Left lung (tissue), 10 donors: Measurements from ENCODE around the gene SPTBN1. TPM values are rescaled to one million over a fixed set of nuclear protein-coding genes. Genes with fewer than 3 reads are reported as not detected.

Experiments
- ATAC-seq: fragments of 200-7000 bp; cut with Tn5 transposase; one replicate; pipeline ENCODE4 v1.9.1; 2020; ENCODE audit warnings: moderate library complexity
- DNase-seq, 4 donors: peaks; one replicate each; pipeline ENCODE4 v3.0.0-alpha.2; 2013 to 2020
- H3K27ac ChIP-seq, 2 donors: fragments of 200-600 bp; sonication (generic) in 1 of 2; one replicate each; pipeline versions ENCODE4 v1.5.0 to v1.8.0; 2020 to 2021
- H3K27me3 ChIP-seq, 2 donors: fragments of 200-600 bp; sonication (generic) in 1 of 2; one replicate each; pipeline versions ENCODE4 v1.5.0 to v1.8.0; 2020 to 2021
- H3K36me3 ChIP-seq, 2 donors: fragments of 200-600 bp; sonication (generic) in 1 of 2; one replicate each; pipeline versions ENCODE4 v1.5.0 to v1.8.0; 2020 to 2021
- H3K4me1 ChIP-seq, 2 donors: fragments of 200-600 bp; one replicate each; pipeline ENCODE4 v1.8.0; 2021
- H3K4me3 ChIP-seq, 2 donors: fragments of 200-600 bp; sonication (generic) in 1 of 2; one replicate each; pipeline versions ENCODE4 v1.5.0 to v1.8.0; 2020 to 2021; ENCODE audit warnings: mild to moderate bottlenecking in 1 of 2
- H3K9me3 ChIP-seq, 2 donors: fragments of 200-600 bp; sonication (generic) in 1 of 2; one replicate each; pipeline versions ENCODE4 v1.5.0 to v1.8.0; 2020 to 2021
- CTCF ChIP-seq, 2 donors: fragments of 200-600 bp; sonication (generic) in 1 of 2; IDR thresholded peaks; one replicate each; pipeline versions ENCODE4 v1.5.0 to v1.8.0; 2021; ENCODE audit warnings: antibody characterized with exemption in 2 of 2
- intact Hi-C, 2 donors: fragments of 100-400 bp; cut with DNase I; formaldehyde crosslinking; loops; one replicate each; pipeline versions ENCODE4 v1.11.2 to v1.14.2; 2022
- polyA plus RNA-seq, 6 donors: library from polyadenylated mRNA; unstranded; fragments of 120-200 nt; gene quantifications; one replicate each; pipeline ENCODE4 v1.2.1, GENCODE V29; 2013; ENCODE audit not compliant: insufficient read length in 6 of 6
- total RNA-seq, 2 donors: library from RNA; stranded (reverse); fragmentation: NEBNext Ultra II Directional; extraction: Animal tissue kit (Norgen Biotek cat#: 25700); gene quantifications; one replicate each; pipeline ENCODE4 v1.2.1, GENCODE V29; 2021
- donor health status: DM: no; HTN: yes; CAD: no.
- donor health status: DM: no; HTN: no; CAD: no.

SPTBN1 gene
- total and polyA plus RNA-seq, 8 donors = 441 to 578 (median 543) TPM

GRCh38 chr2:54634564-54635511 lies 178.7 kb downstream of the SPTBN1 start:
- no peaks in the 10 kb centered on the region for H3K9me3 ChIP-seq
- intact Hi-C loops = no loop called here
- DNase-seq (peak in 1 of 4 donors; percentile 33), ATAC-seq (peak; percentile 72)
- peak overlapping the region; percentile 58 to 73 for H3K27ac ChIP-seq
- no peak overlapping the region for H3K4me3 ChIP-seq
- H3K27me3 ChIP-seq = no peaks in the 10 kb centered on the region
- TF ChIP-seq CTCF (IDR thresholded peaks at IDR 0.05) = no peak
- peaks cover 11 to 60% of the 10 kb centered on the region in 2 donors for H3K4me1 ChIP-seq
- H3K36me3 ChIP-seq = peaks cover 0 to 84% of the 10 kb centered on the region in 2 donors

GRCh38 chr2:54635554-54636152 lies 179.5 kb downstream of the SPTBN1 start:
- peak overlapping the region; percentile 58 to 73 for H3K27ac ChIP-seq
- ATAC-seq (no peak), DNase-seq (no peak)
- H3K4me3 ChIP-seq = no peak overlapping the region
- no peaks in the 10 kb centered on the region for H3K27me3 ChIP-seq
- TF ChIP-seq CTCF (IDR thresholded peaks at IDR 0.05) = no peak
- H3K36me3 ChIP-seq = peaks cover 0 to 83% of the 10 kb centered on the region in 2 donors
- no peaks in the 10 kb centered on the region for H3K9me3 ChIP-seq
- peaks cover 11 to 66% of the 10 kb centered on the region in 2 donors for H3K4me1 ChIP-seq
- intact Hi-C loops = no loop called here

DNA sequence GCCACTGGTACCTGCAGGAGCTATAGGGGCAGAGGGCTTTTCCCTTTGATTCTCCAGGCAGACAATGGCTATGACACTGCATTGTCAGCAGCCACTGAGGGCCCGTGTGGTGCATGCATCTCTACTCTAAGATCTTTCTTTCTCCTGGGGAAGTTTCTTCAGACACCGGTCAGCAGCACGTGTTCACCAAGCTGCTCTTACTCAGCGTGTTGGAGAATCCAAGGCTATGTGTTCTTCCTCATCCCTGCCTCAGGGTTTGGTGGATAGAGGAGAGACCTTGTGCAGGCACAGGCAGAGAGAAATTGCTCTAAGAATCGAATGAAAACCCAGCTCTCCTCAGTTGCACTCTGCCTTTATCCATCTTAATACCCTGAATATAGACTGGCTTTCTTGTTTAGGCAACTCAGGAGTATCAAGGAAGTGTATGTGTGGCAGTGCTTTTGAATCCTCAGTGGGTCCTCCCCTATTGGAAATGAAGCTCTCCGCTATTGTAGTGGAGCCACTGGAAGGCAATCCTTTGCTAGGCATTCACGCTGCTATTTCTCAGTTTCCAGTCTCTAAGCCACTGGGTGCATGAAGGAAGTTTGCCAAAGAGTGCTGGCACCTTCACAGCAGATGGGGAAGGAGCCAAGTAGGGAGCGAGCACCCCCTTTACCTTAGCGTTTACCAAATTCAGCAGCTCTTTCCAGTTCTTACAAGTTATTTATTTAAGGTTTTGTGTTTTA lies 180.4 kb downstream of the SPTBN1 start:
- Histone ChIP-seq H3K9me3 (no peaks in the 10 kb centered on the region), H3K4me3 (no peak overlapping the region), H3K4me1 (peaks cover 11 to 65% of the 10 kb centered on the region in 2 donors), H3K27ac (peak overlapping the region in 1 of 2 donors; percentile 58), H3K36me3 (peaks cover 0 to 79% of the 10 kb centered on the region in 2 donors), H3K27me3 (no peaks in the 10 kb centered on the region)
- intact Hi-C loops = no loop called here
- DNase-seq = no peak
- no peak for TF ChIP-seq CTCF (IDR thresholded peaks at IDR 0.05)
- no peak for ATAC-seq

GRCh38 chr2:54638103-54638502 lies 182.0 kb downstream of the SPTBN1 start:
- ATAC-seq (no peak), DNase-seq (no peak)
- H3K27ac ChIP-seq = no peak overlapping the region
- H3K4me3 ChIP-seq = no peak overlapping the region
- peaks cover 15 to 61% of the 10 kb centered on the region in 2 donors for H3K4me1 ChIP-seq
- intact Hi-C loops = no loop called here
- no peaks in the 10 kb centered on the region for H3K27me3 ChIP-seq
- peaks cover 0 to 74% of the 10 kb centered on the region in 2 donors for H3K36me3 ChIP-seq
- no peaks in the 10 kb centered on the region for H3K9me3 ChIP-seq
- TF ChIP-seq CTCF (IDR thresholded peaks at IDR 0.05) = no peak
